Stimulated activated naive CD8-positive, alpha-beta T cell treated with anti-CD3 and anti-CD28 coated beads, Interleukin-15, amount 100 ng/mL, for 72 hours (primary cell): ENCODE measurements around the gene DPP7.
"Not testable (repeated sequence)": the region's sequence is repeated elsewhere in the genome, so short reads cannot be mapped to it uniquely, and the experiment has no call there.

Experiments
- ATAC-seq: fragments of 150-1000 bp; cut with Tn5 transposase; 2 replicates; pipeline ENCODE4 v1.10.0; 2021; ENCODE audit warnings: mild to moderate bottlenecking, moderate library complexity
- DNase-seq, 2 donors: peaks; one replicate each; pipeline ENCODE4 v3.0.0; 2021 to 2022
- H3K27ac Mint-ChIP-seq, 2 donors: one replicate each; pipeline ENCODE4 v1.8.0; 2022; ENCODE audit warnings: mild to moderate bottlenecking in 2 of 2, mixed read lengths in 2 of 2, moderate library complexity in 2 of 2
- H3K27me3 Mint-ChIP-seq: one replicate; pipeline ENCODE4 v1.8.0; 2022; ENCODE audit warnings: mixed read lengths
- H3K4me1 Mint-ChIP-seq: one replicate; pipeline ENCODE4 v1.8.0; 2022; ENCODE audit warnings: mild to moderate bottlenecking, mixed read lengths
- H3K4me3 Mint-ChIP-seq, 2 donors: one replicate each; pipeline ENCODE4 v1.8.0; 2022; ENCODE audit warnings: mild to moderate bottlenecking in 2 of 2, mixed read lengths in 2 of 2, moderate library complexity in 1 of 2
- H3K9me3 Mint-ChIP-seq, 2 donors: one replicate each; pipeline ENCODE4 v1.8.0; 2022; ENCODE audit warnings: mixed read lengths in 2 of 2

Gene DPP7

DNA sequence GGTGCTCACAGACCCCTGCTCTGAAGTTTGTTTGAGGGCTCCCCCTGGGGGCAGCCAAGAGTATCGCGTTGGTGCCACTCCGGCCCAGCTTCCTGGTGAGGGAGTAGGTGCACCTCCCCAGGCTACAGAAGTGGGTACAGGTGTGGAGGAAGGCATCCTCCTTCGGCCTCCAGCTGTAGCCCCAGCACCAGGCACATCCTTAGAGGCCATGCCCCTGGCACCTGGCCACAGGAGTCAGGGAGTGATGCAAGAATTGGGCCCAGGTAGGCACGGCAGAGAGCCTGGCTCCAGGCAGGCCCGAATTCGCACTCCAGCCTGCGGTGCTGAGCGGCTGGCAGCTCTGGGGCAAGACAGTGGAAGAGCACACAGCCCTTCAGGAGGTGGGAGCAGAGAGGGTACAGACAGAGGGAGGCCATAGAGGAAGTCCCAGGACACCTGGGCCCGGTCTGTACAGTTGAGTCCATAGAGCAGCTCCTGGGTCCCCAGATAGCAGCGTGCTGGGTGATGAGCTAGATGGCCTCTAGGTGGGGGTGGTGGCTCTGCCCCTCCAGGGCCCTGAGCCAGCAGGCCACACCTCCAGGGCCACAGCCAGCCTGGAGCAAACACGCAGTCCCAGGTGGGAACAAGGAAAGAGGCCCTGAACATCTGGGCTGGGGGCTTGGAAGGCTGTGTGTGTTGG lies 46.5 kb downstream of the DPP7 start:
- DNase-seq (peak; percentile 89 to 90), ATAC-seq (peak; percentile 69)
- Mint-ChIP-seq H3K27me3 (no peaks in the 10 kb centered on the region), H3K4me1 (peaks cover 44% of the 10 kb centered on the region), H3K4me3 (peak overlapping the region; percentile 5 to 51), H3K27ac (no peak overlapping the region), H3K9me3 (no peaks in the 10 kb centered on the region)

DNA sequence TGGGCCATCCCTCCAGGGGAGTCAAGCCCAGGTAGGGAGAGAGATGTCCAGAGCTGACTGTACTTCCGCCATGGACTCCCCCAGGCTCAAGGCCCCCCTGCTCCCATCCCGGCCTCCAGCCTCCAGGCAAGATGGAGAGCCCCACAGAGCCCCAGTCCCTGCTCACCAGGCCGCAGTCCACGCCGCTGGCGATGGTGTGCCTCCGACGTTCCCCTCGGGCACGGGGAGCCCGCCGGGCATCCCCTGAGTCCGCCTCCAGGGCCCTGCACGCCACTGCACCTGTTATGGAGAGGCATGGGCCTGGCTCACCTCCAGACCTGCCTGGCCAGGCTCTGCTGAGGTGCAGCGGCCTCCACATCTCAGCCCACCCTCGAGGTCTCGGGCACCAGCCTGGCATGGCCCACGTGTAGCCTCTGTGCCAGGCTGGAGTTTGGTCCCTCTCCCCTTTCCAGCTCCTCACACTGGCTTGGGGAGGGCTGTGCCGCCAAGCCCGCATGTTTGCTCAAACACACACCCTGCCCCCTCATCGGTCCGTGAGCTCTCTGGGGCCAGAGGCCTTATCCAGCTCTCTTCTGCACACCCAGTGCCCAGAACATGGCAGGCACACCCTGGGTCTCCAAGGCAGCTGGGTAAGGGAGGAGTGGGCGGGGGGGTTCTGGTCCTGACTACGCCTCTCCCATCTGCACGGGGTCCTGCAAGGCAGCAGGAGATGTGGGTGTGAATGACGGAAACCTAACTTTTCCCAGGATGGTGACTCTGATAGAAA lies 48.3 kb downstream of the DPP7 start:
- Mint-ChIP-seq H3K4me1 (peaks cover 33% of the 10 kb centered on the region), H3K9me3 (no peaks in the 10 kb centered on the region), H3K27me3 (no peaks in the 10 kb centered on the region), H3K27ac (no peak overlapping the region), H3K4me3 (no peak overlapping the region)
- ATAC-seq (no peak), DNase-seq (no peak)

DNA sequence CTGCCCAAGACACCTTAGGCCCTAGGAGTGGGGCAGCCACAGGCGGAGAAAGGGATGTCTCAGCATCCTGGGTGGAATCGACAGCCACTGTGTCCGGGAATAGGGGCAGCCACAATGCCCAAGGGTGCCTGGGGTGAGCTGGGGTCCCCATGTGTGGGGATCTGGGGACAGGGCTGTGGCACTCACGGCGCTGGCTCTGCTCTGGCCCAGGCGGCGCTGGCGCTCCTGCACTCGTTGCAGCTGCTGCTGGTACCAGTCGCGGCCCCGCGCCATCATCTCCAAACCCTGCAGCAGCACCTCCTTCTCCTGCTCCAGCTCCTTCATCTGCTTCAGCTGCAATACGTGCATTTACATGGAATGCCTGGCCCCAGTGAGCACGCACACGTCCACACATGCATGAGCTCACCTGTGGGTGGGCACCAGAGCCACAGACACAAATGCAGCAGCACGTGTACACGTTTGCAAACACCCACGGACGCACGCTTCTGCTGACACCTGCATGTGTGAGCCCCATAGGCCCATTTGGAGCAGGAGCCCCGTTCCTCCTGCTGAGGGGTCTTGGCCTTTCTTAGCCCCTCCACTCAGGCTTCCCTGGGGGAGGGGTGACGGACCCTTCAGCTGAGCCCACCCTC lies 49.1 kb downstream of the DPP7 start:
- Mint-ChIP-seq H3K27ac (no peak overlapping the region), H3K4me3 (no peak overlapping the region), H3K27me3 (no peaks in the 10 kb centered on the region), H3K4me1 (peaks cover 25% of the 10 kb centered on the region), H3K9me3 (no peaks in the 10 kb centered on the region)
- DNase-seq (no peak), ATAC-seq (no peak)

DNA sequence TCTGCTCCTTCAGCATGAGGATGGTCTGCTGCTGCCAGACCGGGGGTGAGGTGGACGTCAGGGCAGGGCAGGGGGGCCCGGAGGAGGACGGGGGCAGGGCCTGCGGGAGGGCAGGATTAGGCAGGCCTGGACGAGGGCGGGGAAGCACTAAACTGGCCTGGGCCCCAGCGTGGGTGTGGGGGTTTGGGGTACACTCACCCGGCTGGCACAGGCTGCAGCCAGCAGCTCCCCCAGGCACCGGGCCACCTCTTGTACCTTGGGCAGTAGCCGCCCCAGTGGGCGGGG lies 49.7 kb downstream of the DPP7 start:
- H3K4me1 Mint-ChIP-seq = peaks cover 25% of the 10 kb centered on the region
- no peak for ATAC-seq
- no peak for DNase-seq
- no peaks in the 10 kb centered on the region for H3K27me3 Mint-ChIP-seq
- H3K4me3 Mint-ChIP-seq = no peak overlapping the region
- no peaks in the 10 kb centered on the region for H3K9me3 Mint-ChIP-seq
- H3K27ac Mint-ChIP-seq = no peak overlapping the region

DNA sequence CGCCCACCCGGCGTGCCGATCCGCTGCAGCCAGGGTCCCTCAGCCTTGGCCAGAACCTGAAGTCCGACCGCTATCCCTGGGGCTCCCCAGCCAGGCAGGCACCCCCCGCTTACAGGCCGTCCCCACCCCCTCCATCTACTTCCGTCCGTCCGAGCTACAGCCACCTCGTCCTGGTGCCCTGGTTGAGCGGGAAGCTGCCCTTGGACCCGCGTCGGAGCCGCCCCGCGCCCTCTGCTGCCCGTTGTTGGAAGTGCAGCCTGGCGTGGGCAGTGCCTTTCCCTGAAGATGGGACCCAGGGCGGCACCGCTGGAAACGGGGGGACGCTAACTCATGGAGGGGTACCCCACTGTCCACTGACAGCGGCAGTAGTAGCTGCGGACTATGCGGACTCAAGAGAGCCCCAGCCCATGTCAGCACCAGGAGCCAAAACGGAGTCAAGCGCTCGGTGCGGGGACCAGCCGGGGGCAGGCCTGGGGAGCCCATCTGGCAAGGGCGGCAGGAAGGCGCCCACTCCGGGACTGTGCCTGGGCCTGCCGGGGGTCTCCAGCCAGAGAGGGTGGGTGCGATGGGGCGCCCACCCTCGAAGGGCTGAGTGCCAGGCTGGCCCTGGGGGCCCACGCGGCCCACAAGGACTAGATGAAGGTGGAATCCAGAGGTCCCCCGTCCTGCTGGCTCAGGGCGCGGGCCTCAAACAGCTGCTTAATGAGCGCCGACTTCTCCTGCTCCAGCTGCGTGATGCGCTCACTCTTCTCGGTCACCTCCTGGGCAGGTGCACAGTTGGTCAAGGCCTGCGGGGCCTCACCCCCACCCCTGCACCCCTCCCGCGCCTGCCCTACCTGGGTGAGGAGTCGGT lies 50.3 kb downstream of the DPP7 start:
- Mint-ChIP-seq H3K9me3 (no peaks in the 10 kb centered on the region), H3K4me3 (no peak overlapping the region), H3K27ac (no peak overlapping the region), H3K4me1 (peaks cover 22% of the 10 kb centered on the region), H3K27me3 (no peaks in the 10 kb centered on the region)
- DNase-seq (peak; percentile 57 to 60), ATAC-seq (peak; percentile 19)

DNA sequence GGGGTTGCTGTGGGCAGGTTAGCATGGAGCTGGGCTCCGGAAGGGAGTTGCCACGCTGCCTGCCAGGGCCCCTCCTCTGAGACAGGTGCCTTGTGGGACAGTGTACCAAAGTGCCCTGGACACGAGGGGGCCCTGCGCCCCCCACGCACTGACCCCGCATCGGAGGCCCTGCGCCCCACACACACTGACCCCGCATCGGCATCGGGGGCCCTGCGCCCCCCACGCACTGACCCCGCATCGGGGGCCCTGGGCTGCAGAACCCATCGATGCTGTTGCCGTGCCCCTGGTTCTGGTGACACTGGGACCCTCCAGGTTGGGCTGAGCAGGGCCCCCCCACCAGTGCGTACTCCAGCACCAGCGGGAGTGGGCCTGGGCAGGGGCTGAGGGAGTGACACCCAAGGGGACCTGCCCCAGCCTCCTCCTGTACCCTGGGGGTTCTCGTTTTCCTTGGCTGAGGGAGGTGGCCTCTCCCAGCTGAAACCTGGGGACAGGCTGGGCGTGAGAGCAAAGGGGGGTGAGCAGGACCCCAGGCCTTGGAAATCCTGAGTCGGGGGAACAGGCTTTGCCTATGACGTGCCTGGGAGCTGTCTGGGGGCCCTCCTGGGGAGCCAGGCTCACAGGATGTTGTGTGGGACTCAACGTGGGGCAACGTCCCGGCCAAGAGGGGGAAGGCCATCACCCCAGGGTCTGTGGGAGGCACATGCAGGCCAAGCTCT lies 51.1 kb downstream of the DPP7 start:
- H3K27me3 Mint-ChIP-seq = no peaks in the 10 kb centered on the region
- DNase-seq (no peak), ATAC-seq (no peak)
- peaks cover 14% of the 10 kb centered on the region for H3K4me1 Mint-ChIP-seq
- no peaks in the 10 kb centered on the region for H3K9me3 Mint-ChIP-seq
- no peak overlapping the region for H3K4me3 Mint-ChIP-seq
- H3K27ac Mint-ChIP-seq = no peak overlapping the region

DNA sequence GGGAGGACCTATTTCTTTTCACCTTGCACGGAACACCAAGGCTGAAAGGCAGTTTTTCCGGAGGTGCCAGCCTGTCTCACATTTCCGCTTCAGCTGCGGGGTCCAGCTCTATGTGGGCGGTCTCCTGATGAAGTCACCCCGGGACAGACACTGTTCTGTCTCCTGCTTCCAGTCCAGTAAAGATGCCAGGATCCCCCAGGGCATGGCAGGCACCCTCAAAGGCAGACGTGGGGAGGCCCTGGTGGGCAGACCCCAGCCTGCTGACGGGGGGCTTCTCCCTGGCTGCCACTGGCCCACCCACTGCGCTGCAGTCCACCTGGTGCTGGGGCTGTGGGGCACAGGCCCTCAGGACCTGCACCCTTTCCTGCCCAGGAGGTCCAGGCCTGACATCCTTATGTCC lies 51.7 kb downstream of the DPP7 start:
- not testable (repeated sequence) for H3K27me3 Mint-ChIP-seq, H3K27ac Mint-ChIP-seq, H3K9me3 Mint-ChIP-seq, ATAC-seq, DNase-seq, H3K4me1 Mint-ChIP-seq, H3K4me3 Mint-ChIP-seq

DNA sequence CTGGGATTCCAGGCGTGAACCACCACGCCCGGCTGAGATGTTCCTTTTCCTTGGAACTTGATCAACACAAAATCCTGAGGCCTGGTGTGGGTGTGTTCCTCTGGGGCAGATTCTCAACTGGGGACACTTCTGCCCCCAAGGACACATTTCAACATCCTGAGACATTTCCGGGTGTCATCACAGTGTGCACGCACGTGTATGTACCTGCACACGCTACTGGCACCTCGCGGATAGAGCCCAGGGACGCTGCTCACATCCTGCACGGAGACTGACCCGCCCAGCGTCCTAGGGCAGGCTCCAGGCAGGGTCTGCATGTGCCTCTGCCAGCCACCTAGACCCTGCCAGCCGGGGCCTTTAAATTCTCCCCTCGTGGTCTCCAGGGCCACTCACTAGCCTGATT lies 52.1 kb downstream of the DPP7 start:
- Mint-ChIP-seq H3K4me3 (no peak overlapping the region), H3K4me1 (peaks cover 5% of the 10 kb centered on the region), H3K27ac (no peak overlapping the region), H3K9me3 (no peaks in the 10 kb centered on the region), H3K27me3 (no peaks in the 10 kb centered on the region)
- DNase-seq (no peak), ATAC-seq (no peak)
